ENCODE data around the gene NUP62. TPM values are rescaled to one million over a fixed set of nuclear protein-coding genes. Genes with fewer than 3 reads are reported as not detected.

NUP62 gene
- total RNA-seq, 1 experiment from 2014 or later, result 39.9 TPM

DNA sequence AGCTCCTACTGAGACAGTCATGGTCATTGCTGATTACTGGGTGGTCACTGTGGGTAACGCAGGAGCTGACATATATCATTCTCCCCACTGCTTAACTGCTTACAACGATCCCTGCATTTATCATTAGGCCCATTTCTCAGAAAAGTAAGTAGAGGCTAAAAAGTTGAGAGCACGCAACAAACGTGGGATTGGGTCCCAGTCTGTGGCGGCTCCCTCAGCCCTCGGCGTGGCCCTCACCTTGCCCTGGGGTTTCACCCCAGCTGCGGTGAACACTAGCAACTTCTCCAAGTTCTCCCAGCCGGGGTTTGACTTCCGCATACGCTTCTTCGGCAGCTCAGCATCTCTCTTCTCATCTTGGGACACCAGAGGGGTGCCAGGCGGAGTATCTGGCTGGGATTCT lies 64.4 kb downstream of the NUP62 start:
- in situ Hi-C loops (cut with HindIII; ENCODE audit: low pct_unique_long_range_greater_than_20kb, low sequenced_read_pairs), result no loop called here
- no peak for DNase-seq (ENCODE audit: low read depth, low spot score)

DNA sequence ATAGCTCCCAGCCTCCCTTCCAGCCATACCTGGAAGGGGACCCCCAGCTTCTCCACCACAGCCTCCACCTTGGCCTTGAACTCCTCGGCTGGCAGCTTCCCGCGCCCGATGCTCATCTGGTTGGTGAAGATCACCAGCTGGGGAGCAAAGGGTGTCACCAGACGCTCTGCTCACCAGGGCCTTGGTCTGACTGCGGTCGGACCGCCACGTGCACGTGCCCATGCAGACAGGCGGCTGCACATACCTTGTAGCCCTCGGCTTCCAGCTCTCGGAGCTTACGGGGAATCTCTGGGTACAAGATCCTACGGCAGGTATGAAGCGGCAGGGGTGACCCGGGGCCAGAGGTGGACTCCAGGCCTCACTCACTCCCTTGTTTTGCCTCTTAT lies 65.4 kb downstream of the NUP62 start:
- in situ Hi-C loops (cut with HindIII; ENCODE audit: low pct_unique_long_range_greater_than_20kb, low sequenced_read_pairs), result no loop called here
- no peak for DNase-seq (ENCODE audit: low read depth, low spot score)

DNA sequence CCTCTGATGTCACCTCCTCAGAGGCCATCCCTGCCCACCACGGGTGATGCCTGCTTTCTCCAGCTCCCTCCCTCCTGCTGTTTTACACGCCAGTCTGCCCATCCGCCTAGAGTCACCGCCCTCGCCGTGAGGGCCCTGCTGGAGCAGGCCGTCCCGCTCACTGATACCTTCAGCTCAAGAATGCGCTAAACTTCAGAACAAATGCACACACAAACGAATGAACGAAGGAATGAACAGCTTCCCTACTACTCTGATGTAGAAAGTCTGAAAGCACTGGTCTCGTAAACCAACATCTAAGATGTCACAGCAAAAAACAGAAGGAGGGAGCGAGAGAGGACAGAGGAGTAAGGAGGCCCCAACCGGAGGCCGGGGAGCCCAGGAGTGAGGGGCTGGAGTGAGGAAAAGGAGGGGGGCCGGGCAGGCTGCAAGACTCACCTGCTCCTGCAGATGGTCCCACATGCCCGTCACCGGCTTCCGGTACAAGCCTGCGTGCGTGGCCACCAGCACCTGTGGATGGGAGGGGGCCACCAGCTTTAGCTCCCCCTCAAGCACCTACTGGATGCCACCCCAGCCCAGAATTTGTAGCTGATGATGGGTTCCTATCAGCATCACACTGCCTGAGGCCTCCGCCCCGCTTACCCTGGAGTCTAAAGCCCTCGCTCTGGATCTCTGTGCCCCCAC lies 65.9 kb downstream of the NUP62 start:
- in situ Hi-C loops (cut with HindIII; ENCODE audit: low pct_unique_long_range_greater_than_20kb, low sequenced_read_pairs), result no loop called here
- DNase-seq (ENCODE audit: low read depth, low spot score), result no peak

DNA sequence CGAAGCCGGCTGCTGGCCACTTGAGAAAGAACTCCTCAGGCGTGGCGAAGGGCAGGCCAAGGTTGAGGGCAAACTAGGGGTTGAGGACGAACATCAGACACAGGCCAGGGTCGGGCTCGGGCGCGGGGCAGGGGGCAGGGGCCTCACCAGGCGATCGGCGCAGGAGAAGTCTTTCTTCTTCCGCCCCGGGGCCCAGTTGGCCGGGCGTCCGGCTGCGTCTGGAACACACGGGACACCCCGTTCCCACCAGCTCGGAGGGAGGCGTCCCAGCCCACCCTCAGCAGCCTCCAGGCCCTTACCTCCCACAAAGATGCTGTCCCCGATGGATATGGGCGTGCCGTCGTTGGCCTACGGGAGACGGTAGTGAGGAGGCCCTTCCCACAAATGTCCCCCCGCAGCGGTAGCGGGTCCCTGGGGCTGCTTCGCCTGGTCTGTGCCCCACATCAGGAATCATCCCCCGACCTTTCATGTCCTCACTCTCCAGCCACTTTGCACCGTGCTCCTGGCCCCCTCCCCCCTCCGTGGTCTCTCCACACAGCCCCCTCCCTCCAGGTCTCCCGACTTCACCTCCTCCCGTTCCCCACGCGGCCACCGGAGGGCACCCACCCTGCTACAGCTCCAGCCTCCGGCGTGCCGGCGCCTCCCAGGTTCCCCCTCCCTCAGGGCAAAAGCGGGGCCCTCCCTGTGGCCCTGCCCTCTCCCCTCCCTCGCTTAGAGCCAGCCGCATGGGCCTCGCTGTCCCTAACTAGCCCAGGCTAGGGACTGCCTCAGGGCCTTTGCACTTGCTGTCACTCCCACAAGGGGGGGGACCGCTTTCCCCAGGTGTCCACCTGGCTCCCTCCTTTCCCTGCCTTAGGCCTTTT lies 66.7 kb downstream of the NUP62 start:
- in situ Hi-C loops (cut with HindIII; ENCODE audit: low pct_unique_long_range_greater_than_20kb, low sequenced_read_pairs), result no loop called here

DNA sequence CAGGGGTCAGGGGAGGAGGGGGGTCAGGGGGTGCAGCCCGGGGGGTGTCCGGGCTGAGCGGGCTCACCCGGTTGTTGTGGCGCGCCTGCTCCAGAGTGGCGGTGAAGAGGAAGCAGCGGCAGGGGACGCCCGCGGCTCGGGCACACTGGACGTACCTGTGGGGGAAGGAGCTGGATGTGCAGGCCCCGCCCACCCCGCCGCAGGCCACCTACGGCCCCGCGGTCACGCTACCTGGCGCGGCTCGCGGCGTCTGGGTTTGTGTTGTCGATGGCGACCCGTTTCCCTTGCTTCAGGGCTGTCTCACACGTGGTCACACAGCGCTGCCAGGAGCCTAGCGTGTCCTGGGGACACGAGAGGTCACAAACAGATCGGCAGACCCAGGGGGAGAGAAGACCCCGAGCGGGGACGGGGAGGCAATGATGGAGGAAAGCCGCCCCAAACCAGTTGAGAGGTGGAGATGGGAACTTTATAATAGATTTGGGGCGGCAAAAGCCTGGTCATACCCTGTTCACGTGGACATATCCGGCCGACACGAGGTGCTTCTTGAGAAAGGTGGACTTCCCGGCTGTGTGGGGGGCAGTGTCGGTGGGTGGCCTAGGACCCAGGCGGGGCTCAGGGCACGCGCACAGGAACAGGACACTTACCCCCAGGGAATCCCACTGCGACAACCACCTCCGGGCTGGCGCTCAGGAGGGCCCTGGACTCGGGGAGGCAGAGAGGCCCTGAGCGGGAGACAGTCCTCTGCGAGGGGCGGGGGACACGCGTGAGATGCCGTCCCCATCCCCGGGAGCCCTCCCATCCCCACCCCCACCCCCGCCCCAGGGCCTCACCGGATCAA lies 67.5 kb downstream of the NUP62 start:
- no peak for DNase-seq (ENCODE audit: low read depth, low spot score)
- in situ Hi-C loops (cut with HindIII; ENCODE audit: low pct_unique_long_range_greater_than_20kb, low sequenced_read_pairs), result no loop called here

More for the DNA sequence above, 66.7 kb downstream of the NUP62 start:
- DNase-seq (ENCODE audit: low read depth, low spot score), result no peak

DNA sequence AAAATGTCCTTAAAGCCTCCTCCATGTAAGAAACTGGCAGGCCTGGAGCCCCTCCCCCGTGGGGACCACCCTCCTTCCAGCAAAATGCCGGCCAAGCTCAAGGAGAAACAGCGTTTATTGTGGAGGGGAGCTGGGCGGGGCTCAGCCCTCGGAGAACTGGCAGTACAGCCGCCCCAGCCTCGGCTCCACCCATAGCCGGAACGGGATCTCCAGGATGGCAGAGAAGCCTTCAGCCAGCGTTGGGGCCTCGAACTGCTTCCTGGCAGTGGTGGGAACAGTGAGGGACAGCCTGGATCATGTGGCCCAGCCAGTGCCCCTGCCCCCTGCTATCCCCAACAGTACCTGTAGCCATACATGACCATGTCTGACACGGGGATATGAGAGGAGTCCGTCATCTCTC lies 68.2 kb downstream of the NUP62 start:
- no peak for DNase-seq (ENCODE audit: low read depth, low spot score)
- in situ Hi-C loops (cut with HindIII; ENCODE audit: low pct_unique_long_range_greater_than_20kb, low sequenced_read_pairs), result no loop called here

DNA sequence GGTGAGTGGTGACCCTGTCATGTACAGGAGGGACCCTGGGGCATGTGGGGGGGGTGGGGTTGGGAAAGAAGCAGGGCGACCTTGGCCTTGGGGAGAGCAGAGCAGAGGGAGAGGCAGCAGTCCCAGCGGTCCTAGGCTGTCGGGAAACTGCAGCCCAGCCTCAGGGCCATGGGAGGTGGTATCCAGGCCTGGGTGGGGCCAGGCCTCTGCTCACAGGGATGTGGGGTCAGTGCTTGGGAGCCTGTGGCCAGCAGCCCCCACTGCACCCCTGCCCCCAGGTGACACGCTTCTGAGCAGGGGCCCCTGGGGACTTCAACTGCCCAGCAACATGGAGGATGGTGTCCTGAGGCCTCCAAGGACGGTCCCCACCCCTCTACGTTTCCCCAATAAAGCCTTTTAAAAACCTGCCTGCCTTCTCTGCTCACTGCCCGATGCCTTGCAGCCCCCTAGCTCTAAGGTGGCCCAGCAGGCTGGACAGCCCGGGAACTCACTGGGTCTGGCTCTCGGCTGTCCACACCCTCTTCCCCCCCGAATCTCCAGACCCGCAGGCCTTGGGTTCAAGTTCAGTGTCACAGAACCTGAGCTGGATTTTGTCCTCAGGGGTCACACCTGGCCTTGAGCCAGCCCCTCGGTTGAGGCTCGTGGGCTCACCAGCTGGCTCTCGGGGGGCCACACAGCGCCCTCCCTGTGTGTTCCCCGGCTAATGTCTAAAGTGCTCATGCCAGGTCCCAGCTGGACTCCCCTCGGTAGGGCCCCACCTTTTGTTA lies 68.8 kb downstream of the NUP62 start:
- in situ Hi-C loops (cut with HindIII; ENCODE audit: low pct_unique_long_range_greater_than_20kb, low sequenced_read_pairs), result no loop called here
- no peak for DNase-seq (ENCODE audit: low read depth, low spot score)

DNA sequence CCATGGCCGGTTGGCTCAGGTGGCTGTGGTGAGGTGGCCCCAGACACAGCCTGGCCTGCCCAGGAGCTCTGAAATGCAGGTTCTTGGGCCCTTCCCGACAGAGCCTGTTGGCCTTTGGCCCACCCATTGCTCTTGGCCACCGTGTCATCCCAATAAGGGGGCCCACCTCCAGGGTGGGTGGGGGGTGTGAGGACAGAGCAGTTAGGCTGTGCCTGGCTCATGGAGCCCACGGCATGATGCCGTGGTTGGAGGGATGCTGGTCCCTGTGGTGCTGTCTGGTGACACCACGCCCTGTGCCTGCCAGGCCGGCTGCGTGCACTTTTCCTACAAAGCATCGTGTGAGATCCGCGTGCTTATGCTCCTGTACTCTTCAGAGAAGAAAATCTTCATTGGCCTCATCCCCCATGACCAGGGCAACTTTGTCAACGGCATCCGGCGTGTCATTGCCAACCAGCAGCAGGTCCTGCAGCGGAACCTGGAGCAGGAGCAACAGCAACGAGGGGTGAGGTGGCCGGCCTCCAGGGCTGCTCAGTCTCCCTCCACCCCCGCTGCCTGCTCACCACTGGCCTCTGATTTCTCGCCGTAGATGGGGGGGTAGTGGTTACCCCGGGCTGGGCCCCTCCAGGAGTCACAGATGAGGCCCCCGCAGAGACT lies 69.5 kb downstream of the NUP62 start:
- in situ Hi-C loops (cut with HindIII; ENCODE audit: low pct_unique_long_range_greater_than_20kb, low sequenced_read_pairs), result no loop called here
- DNase-seq (ENCODE audit: low read depth, low spot score), result no peak

DNA sequence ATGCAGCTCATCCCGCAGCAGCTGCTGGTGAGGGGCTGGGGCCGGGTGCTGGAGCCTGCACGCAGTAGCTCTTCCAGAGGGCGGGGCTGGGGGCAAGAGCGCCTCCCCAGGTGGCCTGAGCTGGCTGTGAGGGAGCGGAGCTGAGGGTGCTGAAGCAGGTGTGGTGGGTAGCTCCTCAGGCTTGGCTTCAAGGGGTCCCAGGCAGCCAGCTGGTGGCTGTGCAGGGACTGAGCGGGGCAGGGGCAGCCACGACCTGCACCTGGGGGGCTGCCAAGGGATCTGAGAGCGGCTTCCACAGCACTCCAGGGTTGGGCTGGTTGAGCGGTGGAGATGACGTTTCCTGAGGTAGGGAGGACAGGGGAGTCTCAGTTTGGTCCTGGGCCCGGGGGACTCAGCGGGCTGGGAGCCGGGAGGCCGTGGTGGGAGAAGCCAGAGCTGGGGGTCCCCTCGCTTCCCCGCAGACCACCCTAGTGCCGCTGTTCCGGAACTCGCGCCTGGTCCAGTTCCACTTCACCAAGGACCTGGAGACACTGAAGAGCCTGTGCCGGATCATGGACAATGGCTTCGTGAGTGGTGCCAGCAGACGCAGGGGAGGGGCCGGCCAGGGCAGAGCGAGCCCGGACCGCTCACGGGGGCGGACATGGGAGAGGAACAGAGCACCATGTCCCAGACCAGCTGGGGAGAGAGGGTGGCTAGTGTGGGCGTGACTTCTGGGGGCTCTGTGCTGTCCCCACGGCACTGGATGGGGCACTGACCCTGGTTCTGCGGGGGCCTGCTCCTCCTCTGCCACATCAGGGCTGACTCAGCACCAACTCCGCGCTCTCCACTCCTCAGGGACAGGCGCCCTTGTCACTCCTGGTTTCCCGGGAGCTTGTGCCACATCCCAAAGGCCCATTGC lies 71.0 kb downstream of the NUP62 start:
- in situ Hi-C loops (cut with HindIII; ENCODE audit: low pct_unique_long_range_greater_than_20kb, low sequenced_read_pairs), result no loop called here
- DNase-seq (ENCODE audit: low read depth, low spot score), result no peak

DNA sequence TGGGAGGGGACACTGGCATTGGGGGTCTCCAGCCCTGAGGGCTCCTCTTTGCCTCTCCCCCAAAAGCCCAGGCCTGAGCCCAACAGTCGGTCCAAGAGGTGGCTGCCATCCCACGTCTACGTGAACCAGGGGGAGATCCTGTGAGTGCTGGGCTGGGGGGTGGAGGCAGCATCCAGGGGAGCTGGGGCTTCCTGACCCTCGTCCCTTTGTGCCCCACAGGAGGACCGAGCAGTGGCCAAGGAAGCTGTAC lies 71.5 kb downstream of the NUP62 start:
- DNase-seq (ENCODE audit: low read depth, low spot score), result no peak
- in situ Hi-C loops (cut with HindIII; ENCODE audit: low pct_unique_long_range_greater_than_20kb, low sequenced_read_pairs), result no loop called here

DNA sequence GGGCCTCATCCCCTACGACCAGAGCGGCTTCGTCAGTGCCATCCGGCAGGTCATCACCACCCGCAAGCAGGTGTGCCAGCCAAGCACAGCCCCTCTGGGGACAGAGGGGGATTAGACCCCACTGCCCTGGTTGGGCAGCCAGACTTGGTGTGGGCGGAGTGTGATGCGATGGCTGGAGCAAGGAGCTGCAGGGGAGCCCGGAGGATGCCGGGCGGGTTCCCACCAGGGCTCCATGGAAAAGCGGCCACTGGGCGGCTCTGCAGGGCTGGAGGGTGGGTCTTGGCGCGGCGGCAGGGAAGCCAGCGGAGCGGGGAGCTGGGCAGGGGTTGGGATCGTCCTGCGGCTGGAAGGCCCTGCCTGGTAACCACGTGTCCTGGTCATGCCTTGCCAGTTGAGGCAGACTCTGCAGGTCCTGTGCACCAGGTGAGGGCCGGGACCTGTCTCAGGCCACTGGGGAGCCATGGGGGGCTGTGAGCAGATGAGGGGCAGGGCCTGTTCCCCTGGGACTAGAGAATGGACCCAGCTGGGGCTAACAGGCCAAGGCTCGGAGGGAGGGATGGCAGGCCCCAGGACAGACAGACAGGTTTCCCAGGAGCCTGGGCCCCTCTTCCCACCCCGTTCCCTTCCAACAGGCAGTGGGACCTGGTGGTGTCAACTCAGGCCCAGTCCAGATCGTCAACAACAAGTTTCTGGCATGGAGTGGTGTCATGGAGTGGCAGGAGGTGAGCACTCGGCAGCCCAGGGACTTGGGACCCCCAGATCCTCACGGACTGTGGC lies 72.1 kb downstream of the NUP62 start:
- in situ Hi-C loops (cut with HindIII; ENCODE audit: low pct_unique_long_range_greater_than_20kb, low sequenced_read_pairs), result no loop called here
- no peak for DNase-seq (ENCODE audit: low read depth, low spot score)

Other genes starting within 250 kb of the NUP62 start
- 0.59 and 0.61 TPM in 2 replicates for gene ADM5, start 239.9 kb downstream of the NUP62 start, total RNA-seq (2014; rRNA removed; shearing (Covaris generic))
- 2.5 and 3.8 TPM in 2 replicates for gene CPT1C, start 238.4 kb downstream of the NUP62 start, total RNA-seq (2014; rRNA removed; shearing (Covaris generic))
- not detected in 2 replicates for gene TSKS, start 166.2 kb downstream of the NUP62 start, total RNA-seq (2014; rRNA removed; shearing (Covaris generic))
- gene AP2A1, start 162.5 kb downstream of the NUP62 start, total RNA-seq (2014; rRNA removed; shearing (Covaris generic)), result 23.1 and 29.0 TPM in 2 replicates
- gene FUZ, start 116.2 kb downstream of the NUP62 start, total RNA-seq (2014; rRNA removed; shearing (Covaris generic)), result 29.2 and 31.0 TPM in 2 replicates
- 7.8 and 8.2 TPM in 2 replicates for gene MED25, start 111.2 kb downstream of the NUP62 start, total RNA-seq (2014; rRNA removed; shearing (Covaris generic))
- gene PTOV1, start 78.3 kb downstream of the NUP62 start, total RNA-seq (2014; rRNA removed; shearing (Covaris generic)), result 45.9 and 58.8 TPM in 2 replicates
- gene PNKP, start 61.9 kb downstream of the NUP62 start, total RNA-seq (2014; rRNA removed; shearing (Covaris generic)), result 33.8 and 35.9 TPM in 2 replicates
- 6.2 and 6.4 TPM in 2 replicates for gene AKT1S1, start 52.1 kb downstream of the NUP62 start, total RNA-seq (2014; rRNA removed; shearing (Covaris generic))
- gene TBC1D17, start 51.8 kb downstream of the NUP62 start, total RNA-seq (2014; rRNA removed; shearing (Covaris generic)), result 3.5 and 5.6 TPM in 2 replicates
- gene IL4I1, start 32.6 kb downstream of the NUP62 start, total RNA-seq (2014; rRNA removed; shearing (Covaris generic)), result 0.13 TPM in 1 of 2 replicates, not detected in the other
- gene ATF5, start 299 bp downstream of the NUP62 start, total RNA-seq (2014; rRNA removed; shearing (Covaris generic)), result 4.0 and 4.7 TPM in 2 replicates
- gene SIGLEC11, start 31.7 kb upstream of the NUP62 start, total RNA-seq (2014; rRNA removed; shearing (Covaris generic)), result not detected in 2 replicates
- gene VRK3, start 95.9 kb upstream of the NUP62 start, total RNA-seq (2014; rRNA removed; shearing (Covaris generic)), result 27.3 and 28.7 TPM in 2 replicates
- 11.1 and 14.5 TPM in 2 replicates for gene ZNF473, start 96.5 kb upstream of the NUP62 start, total RNA-seq (2014; rRNA removed; shearing (Covaris generic))
- not detected in 2 replicates for gene IZUMO2, start 233.8 kb upstream of the NUP62 start, total RNA-seq (2014; rRNA removed; shearing (Covaris generic))

All from SK-MEL-5 (cell line).